ENCODE measurements around the gene CEP97. TPM values are rescaled to one million over a fixed set of nuclear protein-coding genes. Genes with fewer than 3 reads are reported as not detected.
"Not testable (repeated sequence)": the region's sequence is repeated elsewhere in the genome, so short reads cannot be mapped to it uniquely, and the experiment has no call there.

Gene CEP97
- total RNA-seq, 1 donor from 2014 or later = 7.9 TPM

- no peaks in the 10 kb centered on the region for H3K9me3 Mint-ChIP-seq
- intact Hi-C loops (cut with micrococcal nuclease) = no loop called here
- H3K27ac Mint-ChIP-seq = no peak overlapping the region
- no peak overlapping the region for H3K4me3 Mint-ChIP-seq
- DNase-seq (no peak), ATAC-seq (ENCODE audit: low read depth) (no peak)
- H3K36me3 Mint-ChIP-seq (ENCODE audit: low read depth) = peaks cover 65% of the 10 kb centered on the region
- CTCF ChIA-PET = no interaction called here
- POLR2A ChIA-PET = no interaction called here
- no peaks in the 10 kb centered on the region for H3K27me3 Mint-ChIP-seq
- TF ChIP-seq, protein P1, sequence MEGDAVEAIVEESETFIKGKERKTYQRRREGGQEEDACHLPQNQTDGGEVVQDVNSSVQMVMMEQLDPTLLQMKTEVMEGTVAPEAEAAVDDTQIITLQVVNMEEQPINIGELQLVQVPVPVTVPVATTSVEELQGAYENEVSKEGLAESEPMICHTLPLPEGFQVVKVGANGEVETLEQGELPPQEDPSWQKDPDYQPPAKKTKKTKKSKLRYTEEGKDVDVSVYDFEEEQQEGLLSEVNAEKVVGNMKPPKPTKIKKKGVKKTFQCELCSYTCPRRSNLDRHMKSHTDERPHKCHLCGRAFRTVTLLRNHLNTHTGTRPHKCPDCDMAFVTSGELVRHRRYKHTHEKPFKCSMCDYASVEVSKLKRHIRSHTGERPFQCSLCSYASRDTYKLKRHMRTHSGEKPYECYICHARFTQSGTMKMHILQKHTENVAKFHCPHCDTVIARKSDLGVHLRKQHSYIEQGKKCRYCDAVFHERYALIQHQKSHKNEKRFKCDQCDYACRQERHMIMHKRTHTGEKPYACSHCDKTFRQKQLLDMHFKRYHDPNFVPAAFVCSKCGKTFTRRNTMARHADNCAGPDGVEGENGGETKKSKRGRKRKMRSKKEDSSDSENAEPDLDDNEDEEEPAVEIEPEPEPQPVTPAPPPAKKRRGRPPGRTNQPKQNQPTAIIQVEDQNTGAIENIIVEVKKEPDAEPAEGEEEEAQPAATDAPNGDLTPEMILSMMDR (IDR thresholded peaks at IDR 0.05) = no peak
- peaks cover 3% of the 10 kb centered on the region for H3K4me1 Mint-ChIP-seq
Observed at GRCh38 chr3:101730839-101731238, 6.4 kb downstream of the CEP97 start.

GRCh38 chr3:101732240-101732641 is 7.8 kb downstream of the CEP97 start:
- Mint-ChIP-seq H3K27ac (no peak overlapping the region), H3K4me3 (no peak overlapping the region), H3K27me3 (no peaks in the 10 kb centered on the region), H3K9me3 (no peaks in the 10 kb centered on the region), H3K36me3 (ENCODE audit: low read depth) (peaks cover 79% of the 10 kb centered on the region), H3K4me1 (no peaks in the 10 kb centered on the region)
- TF ChIP-seq, protein P1 (IDR thresholded peaks at IDR 0.05) = no peak
- ATAC-seq (ENCODE audit: low read depth) (no peak), DNase-seq (no peak)
- intact Hi-C loops (cut with micrococcal nuclease) = no loop called here
- ChIA-PET CTCF (no interaction called here), POLR2A (interaction anchor here (1.6 kb wide), 1 partner anchor 47 kb away, joined by 4 read pairs; the partner anchor contains the start of gene NXPE3)

DNA sequence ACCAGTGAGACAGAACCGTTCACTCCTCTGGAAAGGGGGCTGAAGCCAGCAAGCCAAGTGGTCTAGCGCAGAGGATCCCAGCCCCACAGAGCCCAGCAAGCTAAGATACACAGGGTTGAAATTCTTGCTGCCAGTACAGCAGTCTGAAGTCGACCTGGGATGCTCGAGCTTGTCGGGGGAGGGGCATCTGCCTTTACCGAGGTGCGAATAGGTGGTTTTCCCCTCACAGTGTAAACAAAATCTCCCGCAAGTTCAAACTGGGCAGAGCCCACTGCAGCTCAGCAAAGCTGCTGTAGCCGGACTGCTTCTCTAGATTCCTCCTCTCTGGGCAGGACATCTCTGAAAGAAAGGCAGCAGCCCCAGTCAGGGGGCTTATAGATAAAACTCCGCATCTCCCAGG is 11.4 kb downstream of the CEP97 start:
- Mint-ChIP-seq H3K27ac (no peak overlapping the region), H3K9me3 (no peaks in the 10 kb centered on the region), H3K27me3 (no peaks in the 10 kb centered on the region), H3K36me3 (ENCODE audit: low read depth) (peaks cover 68% of the 10 kb centered on the region), H3K4me1 (no peaks in the 10 kb centered on the region), H3K4me3 (no peak overlapping the region)
- TF ChIP-seq, protein P1 (IDR thresholded peaks at IDR 0.05) = no peak
- intact Hi-C loops (cut with micrococcal nuclease) = no loop called here
- no peak for DNase-seq
- ChIA-PET CTCF (no interaction called here), POLR2A (interaction anchor here (0.6 kb wide), 1 partner anchor 106 kb away, joined by 3 read pairs; no protein-coding TSS in a partner anchor)
- ATAC-seq (ENCODE audit: low read depth) = no peak

- H3K27ac Mint-ChIP-seq; H3K27me3 Mint-ChIP-seq; H3K4me1 Mint-ChIP-seq; intact Hi-C loops (cut with micrococcal nuclease); H3K9me3 Mint-ChIP-seq; DNase-seq; POLR2A ChIA-PET; CTCF ChIA-PET; ATAC-seq (ENCODE audit: low read depth); H3K4me3 Mint-ChIP-seq: not testable (repeated sequence)
- peaks cover 26% of the 10 kb centered on the region for H3K36me3 Mint-ChIP-seq (ENCODE audit: low read depth)
Observed at GRCh38 chr3:101741914-101742313, 17.5 kb downstream of the CEP97 start.

- intact Hi-C loops (cut with micrococcal nuclease) = no loop called here
Observed at GRCh38 chr3:101744811-101745210, 20.4 kb downstream of the CEP97 start.

DNA sequence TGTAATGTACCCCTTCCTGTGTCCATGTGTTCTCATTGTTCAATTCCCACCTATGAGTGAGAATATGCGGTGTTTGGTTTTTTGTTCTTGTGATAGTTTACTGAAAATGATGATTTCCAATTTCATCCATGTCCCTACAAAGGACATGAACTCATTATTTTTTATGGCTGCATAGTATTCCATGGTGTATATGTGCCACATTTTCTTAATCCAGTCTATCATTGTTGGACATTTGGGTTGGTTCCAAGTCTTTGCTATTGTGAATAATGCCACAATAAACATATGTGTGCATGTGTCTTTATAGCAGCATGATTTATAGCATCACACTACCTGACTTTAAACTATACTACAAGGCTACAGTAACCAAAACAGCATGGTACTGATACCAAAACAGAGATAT is 21.5 kb downstream of the CEP97 start:
- not testable (repeated sequence) for H3K4me3 Mint-ChIP-seq; ATAC-seq (ENCODE audit: low read depth)
- H3K36me3 Mint-ChIP-seq (ENCODE audit: low read depth) = peaks cover 19% of the 10 kb centered on the region

More at GRCh38 chr3:101744811-101745210, 20.4 kb downstream of the CEP97 start:
- Mint-ChIP-seq H3K9me3 (peaks cover 2% of the 10 kb centered on the region), H3K36me3 (ENCODE audit: low read depth) (peaks cover 15% of the 10 kb centered on the region), H3K27me3 (no peaks in the 10 kb centered on the region), H3K4me1 (no peaks in the 10 kb centered on the region), H3K27ac (no peak overlapping the region), H3K4me3 (no peak overlapping the region)
- ATAC-seq (ENCODE audit: low read depth) = no peak
- DNase-seq = no peak
- ChIA-PET POLR2A (no interaction called here), CTCF (interaction anchor here (0.6 kb wide), 1 partner anchor 285 kb away, joined by 3 read pairs; no protein-coding TSS in a partner anchor)
- TF ChIP-seq, protein P1 (IDR thresholded peaks at IDR 0.05) = no peak

DNA sequence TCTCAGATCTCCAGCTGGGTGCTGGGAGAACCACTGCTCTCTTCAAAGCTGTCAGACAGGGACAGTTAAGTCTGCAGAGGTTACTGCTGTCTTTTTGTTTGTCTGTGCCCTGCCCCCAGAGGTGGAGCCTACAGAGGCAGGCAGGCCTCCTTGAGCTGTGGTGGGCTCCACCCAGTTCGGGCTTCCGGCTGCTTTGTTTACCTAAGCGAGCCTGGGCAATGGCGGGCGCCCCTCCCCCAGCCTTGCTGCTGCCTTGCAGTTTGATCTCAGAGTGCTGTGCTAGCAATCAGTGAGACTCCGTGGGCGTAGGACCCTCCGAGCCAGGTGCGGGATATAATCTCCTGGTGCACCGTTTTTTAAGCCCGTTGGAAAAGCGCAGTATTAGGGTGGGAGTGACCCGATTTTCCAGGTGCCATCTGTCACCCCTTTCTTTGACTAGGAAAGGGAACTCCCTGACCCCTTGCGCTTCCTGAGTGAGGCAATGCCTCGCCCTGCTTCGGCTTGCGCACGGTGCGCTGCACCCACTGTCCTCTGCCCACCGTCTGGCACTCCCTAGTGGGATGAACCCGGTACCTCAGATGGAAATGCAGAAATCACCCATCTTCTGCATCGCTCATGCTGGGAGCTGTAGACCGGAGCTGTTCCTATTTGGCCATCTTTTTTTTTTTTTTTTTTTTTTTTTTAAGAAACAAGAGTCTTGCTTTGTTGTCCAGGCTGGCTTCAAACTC is 29.1 kb downstream of the CEP97 start:
- intact Hi-C loops (cut with micrococcal nuclease); POLR2A ChIA-PET; DNase-seq; H3K27me3 Mint-ChIP-seq; CTCF ChIA-PET; H3K4me1 Mint-ChIP-seq; H3K27ac Mint-ChIP-seq; H3K4me3 Mint-ChIP-seq; ATAC-seq (ENCODE audit: low read depth); H3K9me3 Mint-ChIP-seq: not testable (repeated sequence)
- H3K36me3 Mint-ChIP-seq (ENCODE audit: low read depth) = peaks cover 66% of the 10 kb centered on the region

More for the DNA sequence above, 21.5 kb downstream of the CEP97 start:
- H3K9me3 Mint-ChIP-seq; H3K4me1 Mint-ChIP-seq; CTCF ChIA-PET; intact Hi-C loops (cut with micrococcal nuclease); POLR2A ChIA-PET; H3K27ac Mint-ChIP-seq; DNase-seq; H3K27me3 Mint-ChIP-seq: not testable (repeated sequence)
